AG04449 (cell line): Measurements from ENCODE around the gene BRD9.

Experiments
- CTCF ChIA-PET: fragments of 350-600 bp; formaldehyde crosslinking; extraction: SDS; loops from one replicate; lab custom pipeline; 2021; ENCODE audit warnings: antibody characterized with exemption; lab: Yijun Ruan, JAX
- POLR2A ChIA-PET: fragments of 400-600, 350-600 bp; formaldehyde crosslinking; extraction: SDS; loops from one replicate; lab custom pipeline; 2020; ENCODE audit warnings: antibody characterized with exemption, inconsistent platforms; lab: Yijun Ruan, JAX
- DNase-seq: peaks from one replicate; pipeline ENCODE4 v3.0.0-alpha.2; 2010; ENCODE audit warnings: low read depth, low spot score
- H3K4me3 ChIP-seq: 2 replicates; pipeline ENCODE4 v1.5.1; 2011; ENCODE audit warnings: low read depth, mild to moderate bottlenecking, control low read depth, low read length
- CTCF ChIP-seq: IDR thresholded peaks from one replicate; pipeline ENCODE4 v1.5.1; 2011; ENCODE audit warnings: mild to moderate bottlenecking, moderate library complexity, low read length, control low read depth, inconsistent platforms; ENCODE audit not compliant: insufficient read depth; ENCODE audit errors: missing control alignments

BRD9 gene

DNA sequence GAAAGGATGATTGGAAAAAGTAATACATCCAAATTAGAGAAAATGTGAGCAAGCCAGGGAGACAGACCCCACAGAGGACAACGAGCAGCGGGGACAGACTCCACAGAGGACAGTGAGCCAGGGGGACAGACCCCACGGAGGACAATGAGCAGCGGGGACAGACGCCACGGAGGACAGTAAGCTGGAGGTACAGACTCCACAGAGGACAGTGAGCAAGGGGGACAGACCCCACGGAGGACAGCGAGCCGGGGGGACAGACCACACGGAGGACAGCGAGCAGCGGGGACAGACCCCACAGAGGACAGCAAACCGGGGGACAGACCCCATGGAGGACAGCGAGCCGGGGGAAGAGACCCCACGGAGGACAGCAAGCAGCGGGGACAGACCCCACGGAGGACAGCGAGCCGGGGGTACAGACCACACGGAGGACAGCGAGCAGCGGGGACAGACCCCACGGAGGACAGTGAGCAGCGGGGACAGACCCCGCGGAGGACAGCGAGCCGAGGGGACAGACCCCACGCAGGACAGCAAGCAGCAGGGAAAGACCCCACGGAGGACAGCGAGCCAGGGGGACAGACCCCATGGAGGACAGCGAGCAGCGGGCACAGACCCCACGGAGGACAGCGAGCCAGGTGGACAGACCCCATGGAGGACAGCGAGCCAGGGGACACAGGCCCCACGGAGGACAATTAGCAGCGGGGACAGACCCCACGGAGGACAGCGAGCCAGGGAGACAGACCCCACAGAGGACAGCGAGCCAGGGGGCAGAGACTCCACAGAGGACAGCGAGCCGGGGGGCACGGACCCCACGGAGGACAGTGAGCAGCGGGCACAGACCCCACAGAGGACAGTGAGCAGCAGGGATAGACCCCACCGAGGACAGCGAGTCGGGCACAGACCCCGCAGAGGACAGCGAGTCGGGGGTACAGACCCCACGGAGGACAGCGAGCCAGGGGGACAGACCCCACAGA is 39.9 kb downstream of the BRD9 start:
- no peak for DNase-seq
- no peak overlapping the region for H3K4me3 ChIP-seq
- ChIA-PET CTCF (no interaction called here), POLR2A (no interaction called here)
- no peak for TF ChIP-seq CTCF

- no peak for TF ChIP-seq CTCF
- ChIA-PET CTCF (no interaction called here), POLR2A (no interaction called here)
- no peak for DNase-seq
- H3K4me3 ChIP-seq = no peak overlapping the region
These were observed 40.6 kb downstream of the BRD9 start for GRCh38 chr5:852018-852417.

- no peak overlapping the region for H3K4me3 ChIP-seq
- CTCF ChIA-PET = no interaction called here
- DNase-seq = no peak
- TF ChIP-seq CTCF = no peak
- POLR2A ChIA-PET = no interaction called here
These were observed 41.0 kb downstream of the BRD9 start for GRCh38 chr5:851553-851952.

GRCh38 chr5:851076-851475 is 41.5 kb downstream of the BRD9 start:
- POLR2A ChIA-PET = no interaction called here
- CTCF ChIA-PET = no interaction called here
- no peak overlapping the region for H3K4me3 ChIP-seq
- no peak for TF ChIP-seq CTCF
- no peak for DNase-seq

GRCh38 chr5:850511-851006 is 42.0 kb downstream of the BRD9 start, which contains the start of gene ZDHHC11:
Gene ZDHHC11, minus strand, starts transcription at chr5:850986. Its CDS starts 384 bp downstream, at chr5:850602.
- ChIA-PET CTCF (no interaction called here), POLR2A (no interaction called here)
- TF ChIP-seq CTCF = no peak
- H3K4me3 ChIP-seq = no peak within 1 kb of the TSS
- DNase-seq = no peak

DNA sequence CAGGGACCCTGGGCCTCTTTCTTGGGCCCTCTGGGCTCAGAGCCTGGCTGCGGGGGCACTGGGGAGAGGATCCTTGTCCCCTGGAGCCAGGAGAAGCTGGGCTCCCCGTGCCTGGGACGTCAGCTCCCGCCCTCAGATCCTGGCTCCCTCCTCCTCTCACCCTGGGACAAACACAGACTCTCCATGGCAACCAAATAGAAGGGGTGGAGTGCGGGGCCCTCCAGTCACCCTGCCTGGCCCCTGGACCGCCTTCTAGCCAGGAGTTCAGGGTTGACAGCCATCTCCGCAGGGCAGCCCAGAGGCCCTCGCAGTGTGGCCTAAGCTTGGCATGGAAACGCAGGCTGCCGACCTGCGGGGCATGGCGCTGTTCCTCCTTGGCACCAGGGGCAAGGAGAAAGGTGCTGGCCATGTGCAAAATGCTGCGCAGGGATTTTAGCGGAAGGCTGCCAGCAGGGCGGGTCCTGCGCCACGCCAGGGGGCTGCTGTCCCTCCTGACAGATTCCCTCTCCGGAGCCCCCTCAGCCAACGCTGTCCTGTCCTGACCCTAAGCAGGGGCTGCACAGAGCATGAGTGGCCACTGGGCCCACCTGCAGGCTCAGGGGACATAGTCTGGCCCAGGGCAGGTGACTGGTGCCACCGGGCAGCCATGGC is 42.8 kb downstream of the BRD9 start:
- CTCF ChIA-PET = no interaction called here
- TF ChIP-seq CTCF = no peak
- no peak for DNase-seq
- POLR2A ChIA-PET = no interaction called here
- no peak overlapping the region for H3K4me3 ChIP-seq
